Type B pancreatic cell (in vitro differentiated cells): ENCODE data around the gene EEPD1. TPM values are rescaled to one million over a fixed set of nuclear protein-coding genes. Genes with fewer than 3 reads are reported as not detected.
"Not testable (repeated sequence)": the region's sequence is repeated elsewhere in the genome, so short reads cannot be mapped to it uniquely, and the experiment has no call there.

ENCODE experiments used
- DNase-seq: peaks from one replicate; pipeline ENCODE4 v3.0.0; 2021; ENCODE audit warnings: mixed read lengths; ENCODE audit not compliant: unreplicated experiment; ENCODE audit errors: extremely low spot score
- H3K27ac Mint-ChIP-seq: 2 replicates; pipeline ENCODE4 v1.8.0; 2021; ENCODE audit warnings: mild to moderate bottlenecking, mixed read lengths
- H3K27me3 Mint-ChIP-seq: 2 replicates; pipeline ENCODE4 v1.8.0; 2021; ENCODE audit warnings: mixed read lengths
- H3K36me3 Mint-ChIP-seq: 2 replicates; pipeline ENCODE4 v1.8.0; 2021; ENCODE audit warnings: mixed read lengths
- H3K4me1 Mint-ChIP-seq: one replicate; pipeline ENCODE4 v1.8.0; 2021; ENCODE audit warnings: mixed read lengths; ENCODE audit not compliant: unreplicated experiment
- H3K4me3 Mint-ChIP-seq: 2 replicates; pipeline ENCODE4 v1.8.0; 2021; ENCODE audit warnings: mild to moderate bottlenecking, mixed read lengths
- H3K9me3 Mint-ChIP-seq: 2 replicates; pipeline ENCODE4 v1.8.0; 2021; ENCODE audit warnings: mixed read lengths
- total RNA-seq: library from RNA; stranded (reverse); gene quantifications from 2 replicates; pipeline ENCODE4 v1.2.1, GENCODE V29; 2021; ENCODE audit warnings: low replicate concordance
- TF ChIP-seq, protein P1 (sequence below): fragments of 200-600 bp; sonication (generic); conservative IDR thresholded peaks from 2 replicates; pipeline ENCODE4 v1.5.0; 2021; ENCODE audit warnings: antibody characterized with exemption, mild to moderate bottlenecking

EEPD1 gene
- total RNA-seq, 1 donor from 2014 or later: 35.8 TPM

DNA sequence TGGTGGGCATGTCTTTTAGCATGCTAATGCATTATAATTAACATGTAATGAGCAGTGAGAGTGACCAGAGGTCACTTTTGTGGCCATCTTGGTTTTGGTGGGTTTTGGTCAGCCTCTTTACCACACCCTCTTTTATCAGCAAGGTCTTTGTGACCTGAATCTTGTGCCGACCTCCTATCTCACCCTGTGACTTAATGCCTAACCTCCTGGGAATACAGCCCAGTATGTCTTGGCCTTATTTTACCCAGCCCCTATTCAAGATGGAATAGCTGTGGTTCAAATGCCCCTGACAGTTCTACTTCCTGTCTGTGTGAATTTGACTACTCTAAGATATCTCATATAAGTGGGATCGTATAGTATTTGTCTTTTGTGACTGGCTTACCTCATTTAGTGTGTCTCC lies 85.1 kb downstream of the EEPD1 start:
- Mint-ChIP-seq H3K4me1 (peaks cover 26% of the 10 kb centered on the region), H3K9me3 (no peaks in the 10 kb centered on the region), H3K36me3 (peaks cover 28% of the 10 kb centered on the region), H3K27me3 (no peaks in the 10 kb centered on the region), H3K4me3 (no peak overlapping the region), H3K27ac (no peak overlapping the region)
- no peak for DNase-seq
- TF ChIP-seq, protein P1, sequence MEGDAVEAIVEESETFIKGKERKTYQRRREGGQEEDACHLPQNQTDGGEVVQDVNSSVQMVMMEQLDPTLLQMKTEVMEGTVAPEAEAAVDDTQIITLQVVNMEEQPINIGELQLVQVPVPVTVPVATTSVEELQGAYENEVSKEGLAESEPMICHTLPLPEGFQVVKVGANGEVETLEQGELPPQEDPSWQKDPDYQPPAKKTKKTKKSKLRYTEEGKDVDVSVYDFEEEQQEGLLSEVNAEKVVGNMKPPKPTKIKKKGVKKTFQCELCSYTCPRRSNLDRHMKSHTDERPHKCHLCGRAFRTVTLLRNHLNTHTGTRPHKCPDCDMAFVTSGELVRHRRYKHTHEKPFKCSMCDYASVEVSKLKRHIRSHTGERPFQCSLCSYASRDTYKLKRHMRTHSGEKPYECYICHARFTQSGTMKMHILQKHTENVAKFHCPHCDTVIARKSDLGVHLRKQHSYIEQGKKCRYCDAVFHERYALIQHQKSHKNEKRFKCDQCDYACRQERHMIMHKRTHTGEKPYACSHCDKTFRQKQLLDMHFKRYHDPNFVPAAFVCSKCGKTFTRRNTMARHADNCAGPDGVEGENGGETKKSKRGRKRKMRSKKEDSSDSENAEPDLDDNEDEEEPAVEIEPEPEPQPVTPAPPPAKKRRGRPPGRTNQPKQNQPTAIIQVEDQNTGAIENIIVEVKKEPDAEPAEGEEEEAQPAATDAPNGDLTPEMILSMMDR: no peak

DNA sequence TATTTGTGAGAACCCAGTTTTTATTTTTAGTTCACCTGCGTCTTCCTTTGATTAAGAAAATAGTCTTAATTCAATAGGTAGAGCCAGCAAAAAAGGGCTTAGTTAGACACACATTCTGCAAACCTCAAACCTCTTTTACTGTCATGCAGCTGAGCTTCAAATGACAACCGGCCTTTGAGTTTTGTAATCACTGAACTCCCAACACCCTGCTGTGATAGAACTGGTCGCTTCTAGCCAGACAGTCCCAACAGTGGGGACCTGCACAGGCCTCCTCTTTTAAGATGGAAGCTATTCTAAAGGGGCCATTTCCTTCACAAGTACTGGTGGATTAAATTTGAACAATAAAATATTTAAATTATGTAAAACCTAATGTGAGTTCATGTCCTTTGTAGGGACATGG lies 90.3 kb downstream of the EEPD1 start:
- H3K4me3 Mint-ChIP-seq, DNase-seq, H3K27me3 Mint-ChIP-seq, H3K9me3 Mint-ChIP-seq, H3K27ac Mint-ChIP-seq: not testable (repeated sequence)
- Mint-ChIP-seq H3K4me1 (peaks cover 15% of the 10 kb centered on the region), H3K36me3 (peaks cover 16% of the 10 kb centered on the region)

DNA sequence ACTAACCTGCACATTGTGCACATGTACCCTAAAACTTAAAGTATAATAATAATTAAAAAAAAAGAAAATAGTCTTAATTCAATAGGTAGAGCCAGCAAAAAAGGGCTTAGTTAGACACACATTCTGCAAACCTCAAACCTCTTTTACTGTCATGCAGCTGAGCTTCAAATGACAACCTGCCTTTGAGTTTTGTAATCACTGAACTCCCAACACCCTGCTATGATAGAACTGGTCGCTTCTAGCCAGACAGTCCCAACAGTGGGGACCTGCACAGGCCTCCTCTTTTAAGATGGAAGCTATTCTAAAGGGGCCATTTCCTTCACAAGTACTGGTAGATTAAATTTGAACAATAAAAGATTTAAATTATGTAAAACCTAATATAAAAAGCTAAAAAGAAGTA lies 90.9 kb downstream of the EEPD1 start:
- not testable (repeated sequence) for H3K9me3 Mint-ChIP-seq, H3K27me3 Mint-ChIP-seq, H3K27ac Mint-ChIP-seq, H3K4me1 Mint-ChIP-seq, DNase-seq, H3K4me3 Mint-ChIP-seq
- H3K36me3 Mint-ChIP-seq: peaks cover 16% of the 10 kb centered on the region

DNA sequence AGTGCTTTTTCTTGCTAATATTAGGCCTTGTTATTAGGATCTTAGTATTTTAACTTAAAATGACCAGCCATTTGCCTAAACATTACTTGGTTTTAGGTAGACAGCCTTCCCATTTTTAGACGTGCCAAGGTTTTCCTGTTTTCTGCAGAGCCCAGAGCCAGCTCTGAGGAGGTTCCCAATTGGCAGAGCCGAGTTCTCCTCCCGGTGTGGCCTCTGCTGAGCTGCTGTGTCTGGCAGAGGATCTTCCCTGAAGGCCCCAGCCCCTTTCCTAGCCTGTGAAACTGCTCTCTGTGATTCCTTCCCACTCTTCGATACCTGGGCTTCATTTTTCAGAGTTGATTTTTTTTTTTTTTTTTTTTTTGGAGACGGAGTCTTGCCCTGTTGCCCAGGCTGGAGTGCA lies 91.4 kb downstream of the EEPD1 start:
- H3K27me3 Mint-ChIP-seq: no peaks in the 10 kb centered on the region
- no peak overlapping the region for H3K4me3 Mint-ChIP-seq
- no peaks in the 10 kb centered on the region for H3K9me3 Mint-ChIP-seq
- peaks cover 19% of the 10 kb centered on the region for H3K36me3 Mint-ChIP-seq
- no peak for DNase-seq
- TF ChIP-seq, protein P1: no peak
- H3K4me1 Mint-ChIP-seq: peaks cover 4% of the 10 kb centered on the region
- no peak overlapping the region for H3K27ac Mint-ChIP-seq

DNA sequence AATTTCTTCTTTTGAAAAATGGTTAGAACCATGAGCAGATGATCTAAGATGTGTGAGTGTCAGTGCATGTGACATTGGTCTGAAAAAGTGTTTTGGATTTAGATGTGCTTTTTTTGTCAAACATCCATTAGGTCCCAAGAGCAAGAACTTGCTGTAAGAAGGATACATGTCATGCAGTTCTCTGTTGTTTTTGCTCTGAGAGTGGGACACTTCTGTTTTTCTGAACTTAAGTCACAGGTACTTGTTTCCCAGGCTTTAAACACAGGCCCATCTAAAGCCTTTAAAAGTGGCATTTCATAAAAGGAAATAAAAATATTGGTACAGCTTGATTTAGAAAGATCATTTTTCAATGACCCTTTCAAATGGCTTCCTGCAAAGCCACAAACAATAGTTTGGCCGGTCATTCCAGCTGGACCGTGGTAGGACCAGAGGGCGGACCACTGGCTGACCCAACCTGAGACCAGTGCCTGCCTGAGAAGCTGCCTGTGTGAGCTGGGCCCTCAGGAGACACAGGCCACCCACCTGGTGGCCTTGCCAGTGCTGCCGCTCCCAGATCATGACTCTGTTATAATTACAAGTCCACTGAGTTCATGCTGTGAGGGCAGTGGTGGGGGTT lies 92.7 kb downstream of the EEPD1 start:
- no peak for DNase-seq
- Mint-ChIP-seq H3K4me1 (peaks cover 4% of the 10 kb centered on the region), H3K27me3 (no peaks in the 10 kb centered on the region), H3K36me3 (peaks cover 16% of the 10 kb centered on the region), H3K4me3 (no peak overlapping the region), H3K9me3 (no peaks in the 10 kb centered on the region), H3K27ac (no peak overlapping the region)
- TF ChIP-seq, protein P1: no peak

DNA sequence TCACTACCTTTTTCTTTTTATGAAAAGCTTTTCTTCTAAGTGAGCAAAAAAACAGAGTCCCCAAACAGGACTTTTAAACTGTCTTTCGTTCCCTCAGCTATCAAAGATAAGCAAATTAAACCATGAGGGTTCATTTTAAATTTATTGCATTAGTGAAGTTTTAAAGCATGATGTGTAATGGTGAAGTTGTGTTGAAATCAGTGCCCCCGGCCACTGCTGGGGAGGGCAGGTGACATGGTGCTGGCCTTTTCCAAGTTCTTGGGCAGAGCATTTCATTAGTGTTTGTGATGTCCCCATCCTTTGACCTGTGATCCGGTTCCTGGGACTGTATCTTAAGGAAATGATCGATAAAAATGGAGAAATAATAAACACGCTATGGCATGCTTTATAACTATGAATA lies 96.0 kb downstream of the EEPD1 start:
- peaks cover 17% of the 10 kb centered on the region for H3K36me3 Mint-ChIP-seq
- TF ChIP-seq, protein P1: no peak
- no peak overlapping the region for H3K27ac Mint-ChIP-seq
- no peak for DNase-seq
- peaks cover 11% of the 10 kb centered on the region for H3K9me3 Mint-ChIP-seq
- peaks cover 4% of the 10 kb centered on the region for H3K4me1 Mint-ChIP-seq
- no peaks in the 10 kb centered on the region for H3K27me3 Mint-ChIP-seq
- H3K4me3 Mint-ChIP-seq: no peak overlapping the region

DNA sequence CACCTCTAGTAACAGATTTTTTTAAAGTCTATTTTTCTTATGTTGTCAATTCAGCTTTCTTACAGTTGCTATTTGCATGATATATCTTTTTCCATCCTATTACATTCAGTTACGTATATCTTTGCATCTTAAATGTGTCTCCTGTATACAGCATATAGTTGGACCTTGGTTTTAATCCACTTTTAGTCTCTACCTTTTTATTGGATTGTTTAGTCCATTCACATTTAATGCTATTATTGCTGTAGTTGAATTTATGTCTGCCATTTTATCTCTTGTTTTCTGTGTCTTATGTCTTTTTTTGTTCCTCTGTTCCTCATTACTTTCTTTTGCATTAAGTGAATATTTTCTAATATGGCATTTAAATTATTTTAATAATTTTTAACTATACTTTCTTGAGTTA lies 100.6 kb downstream of the EEPD1 start:
- Mint-ChIP-seq H3K27ac (no peak overlapping the region), H3K4me1 (peaks cover 7% of the 10 kb centered on the region), H3K9me3 (peaks cover 29% of the 10 kb centered on the region), H3K27me3 (no peaks in the 10 kb centered on the region), H3K4me3 (no peak overlapping the region), H3K36me3 (peaks cover 36% of the 10 kb centered on the region)
- TF ChIP-seq, protein P1: no peak
- DNase-seq: no peak

DNA sequence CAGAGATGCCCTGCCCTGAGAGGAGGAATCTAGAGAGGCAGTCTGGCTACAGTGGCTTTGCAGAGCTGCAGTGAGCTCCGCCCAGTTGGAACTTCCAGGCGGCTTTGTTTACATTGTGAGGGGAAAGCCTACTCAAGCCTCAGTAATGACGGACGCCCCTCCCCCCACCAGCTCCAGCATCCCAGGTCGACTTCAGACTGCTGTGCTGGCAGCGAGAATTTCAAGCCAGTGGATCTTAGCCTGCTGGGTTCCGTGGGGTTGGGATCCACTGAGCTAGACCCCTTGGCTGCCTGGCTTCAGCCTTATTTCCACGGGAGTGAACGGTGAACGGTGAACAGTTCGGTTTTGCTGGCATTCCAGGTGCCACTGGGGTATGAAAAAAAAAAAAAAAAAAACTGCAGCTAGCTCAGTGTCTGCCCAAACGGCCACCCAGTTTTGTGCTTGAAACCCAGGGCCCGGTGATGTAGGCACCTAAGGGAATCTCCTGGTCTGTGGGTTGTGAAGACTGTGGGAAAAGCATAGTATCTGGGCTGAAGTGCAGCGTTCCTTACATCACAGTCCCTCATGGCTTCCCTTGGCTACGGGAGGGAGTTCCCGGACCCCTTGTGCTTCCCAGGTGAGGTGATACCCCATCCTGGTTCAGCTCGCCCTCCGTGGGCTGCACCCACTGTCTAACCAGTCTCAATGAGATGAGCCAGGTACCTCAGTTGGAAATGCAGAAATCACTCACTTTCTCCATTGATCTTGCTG lies 105.6 kb downstream of the EEPD1 start:
- Mint-ChIP-seq H3K4me3 (peak overlapping the region; percentile 80), H3K9me3 (peaks cover 22% of the 10 kb centered on the region), H3K4me1 (peaks cover 38% of the 10 kb centered on the region), H3K27ac (peak overlapping the region; percentile 68), H3K36me3 (peaks cover 24% of the 10 kb centered on the region)
- not testable (repeated sequence) for H3K27me3 Mint-ChIP-seq, DNase-seq
